Activated T-cell treated with anti-CD3 and anti-CD28 coated beads for 4 hours (primary cell): ENCODE data around the gene CYTIP.

ENCODE experiments used
- DNase-seq: peaks from one replicate; pipeline ENCODE4 v3.0.0-alpha.2; 2020

Gene CYTIP

GRCh38 chr2:157443795-157444640 lies at the start of gene CYTIP:
CYTIP (minus strand) TSS chr2:157444089; CDS start chr2:157444020, 69 bp downstream.
- no peak for DNase-seq

DNA sequence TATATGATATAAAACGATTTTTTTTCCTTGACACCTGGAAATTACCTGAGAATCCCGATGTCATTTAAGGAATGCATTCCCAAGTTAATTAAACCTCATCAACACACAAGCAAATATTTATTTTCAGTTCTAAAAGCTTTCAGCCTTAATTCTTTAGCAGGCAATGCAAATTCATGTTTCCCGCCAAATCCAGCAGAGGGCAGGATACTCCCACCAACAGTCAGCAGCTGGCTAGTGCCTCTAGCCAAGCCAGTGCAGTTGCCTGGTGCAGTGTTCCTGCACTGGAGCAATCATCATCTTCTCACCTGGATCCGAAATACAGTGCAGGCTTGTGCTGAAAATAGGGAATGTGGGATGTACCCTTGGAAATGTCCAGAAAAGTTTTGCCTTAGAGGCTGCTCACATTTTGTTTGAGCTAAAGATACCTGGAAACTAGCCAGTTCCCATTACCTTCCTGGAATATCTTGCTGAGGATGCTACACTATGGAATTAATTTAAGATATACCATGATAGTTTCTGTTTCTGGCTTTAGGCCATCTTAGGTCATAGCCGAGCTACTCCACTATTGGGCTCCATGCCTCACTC lies 48.4 kb upstream of the CYTIP start:
- DNase-seq = peak; percentile 67

DNA sequence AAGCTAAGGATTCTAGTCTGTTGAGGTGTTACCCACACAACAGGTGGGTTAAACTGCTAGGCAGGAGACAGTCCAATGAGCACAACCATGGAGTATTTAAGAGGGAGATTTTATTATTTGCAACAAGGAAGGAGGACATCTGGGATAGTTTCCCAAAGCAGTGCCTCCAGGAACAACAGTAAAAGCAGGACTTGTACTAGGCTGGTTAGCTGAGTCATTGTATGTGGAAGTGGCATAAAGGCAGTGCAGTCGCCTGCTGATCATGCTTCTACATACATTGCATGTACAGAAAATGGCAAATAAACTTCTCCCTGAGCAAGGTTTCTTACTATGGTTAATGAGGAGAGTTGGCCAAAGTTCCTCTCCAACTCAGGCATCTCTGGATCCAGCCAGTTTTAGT lies 46.1 kb upstream of the CYTIP start:
- DNase-seq = no peak

DNA sequence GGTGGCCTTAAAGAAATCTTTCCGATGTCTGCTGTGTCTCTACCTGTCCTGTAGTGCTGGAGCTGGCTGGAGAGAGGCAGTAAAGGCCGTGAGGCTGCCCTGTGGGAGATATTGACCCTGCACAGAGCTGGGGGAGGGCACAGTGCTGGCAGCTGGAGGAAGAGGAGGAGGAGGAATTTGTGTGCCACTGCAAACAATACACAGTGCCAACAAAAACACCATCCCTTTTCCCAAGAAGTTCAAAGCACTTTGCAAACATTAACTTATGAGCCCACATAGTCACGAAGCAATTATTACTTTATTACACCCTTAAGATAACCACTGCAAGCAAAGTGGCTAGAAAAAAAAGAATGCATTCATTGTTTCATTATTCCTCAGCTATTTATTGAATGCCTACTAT lies 45.0 kb upstream of the CYTIP start:
- DNase-seq = no peak

GRCh38 chr2:157487747-157488146 lies 43.9 kb upstream of the CYTIP start:
- no peak for DNase-seq

GRCh38 chr2:157487271-157487610 lies 43.4 kb upstream of the CYTIP start:
- DNase-seq = no peak

DNA sequence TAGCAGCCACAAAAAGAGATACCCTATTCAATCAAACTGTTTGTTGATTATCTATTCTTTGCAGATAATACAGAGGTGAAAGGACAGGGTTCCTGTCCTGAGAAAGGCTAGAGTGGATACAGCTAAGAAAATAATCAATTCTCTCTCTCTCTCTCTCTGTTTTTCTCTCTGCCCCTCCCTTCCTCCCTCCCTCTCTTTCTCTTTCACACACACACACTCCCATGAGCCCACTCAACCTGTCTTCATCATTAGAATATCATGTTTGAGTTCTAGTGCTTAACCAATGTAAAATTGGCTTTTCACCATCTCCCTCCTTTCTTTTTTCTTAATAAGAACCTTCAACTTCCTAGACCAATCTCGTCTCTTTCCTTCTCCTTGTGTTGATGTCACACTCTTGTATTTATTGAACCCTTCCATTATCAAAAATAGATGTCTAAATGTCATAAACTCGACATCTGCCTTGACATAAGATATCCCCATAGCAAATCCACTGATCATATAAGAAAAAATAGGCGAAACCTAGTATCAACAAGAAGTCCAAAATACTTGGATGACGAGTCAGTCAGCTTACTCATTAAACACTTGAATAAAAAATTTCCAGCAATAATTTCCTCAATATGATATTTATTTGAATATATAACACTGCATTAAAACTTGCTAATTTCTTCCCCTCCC lies 42.8 kb upstream of the CYTIP start:
- no peak for DNase-seq

DNA sequence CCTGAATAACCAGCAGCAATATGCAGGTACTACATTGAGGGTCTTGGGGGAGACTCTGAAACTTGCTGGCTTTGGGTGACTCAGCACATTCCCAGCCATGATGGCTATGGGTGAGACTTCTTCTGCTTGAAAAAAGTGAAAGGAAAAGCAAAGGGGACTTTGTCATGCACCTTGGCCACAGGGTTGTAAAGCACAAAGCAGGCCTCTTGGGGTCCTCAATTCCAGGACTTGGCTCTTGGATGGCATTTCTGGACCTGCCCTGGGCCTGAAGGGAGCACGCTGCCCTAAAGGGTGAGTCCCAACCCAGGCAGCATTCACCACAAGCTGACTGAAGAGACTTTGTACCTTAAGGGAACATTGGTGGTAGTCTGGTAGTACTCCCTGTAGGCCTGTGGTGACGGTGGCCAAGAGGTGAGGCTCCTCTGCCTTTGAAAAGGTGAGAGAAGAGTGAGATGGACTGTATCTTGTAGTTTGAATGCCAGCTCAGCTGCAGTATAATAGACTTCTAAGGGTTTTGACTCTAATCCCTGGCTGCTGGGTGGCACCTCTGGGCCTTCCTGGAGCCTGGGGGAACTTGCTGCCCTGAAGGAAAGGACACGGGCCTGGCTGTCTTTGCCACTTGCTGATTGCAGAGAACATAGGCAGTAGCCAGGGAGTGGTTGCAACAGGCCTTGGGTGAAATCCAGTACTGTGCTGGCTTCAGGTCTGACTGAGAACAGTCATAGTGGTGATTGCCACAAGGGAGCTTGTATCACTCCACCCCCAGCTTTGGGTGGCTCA lies 36.5 kb upstream of the CYTIP start:
- no peak for DNase-seq

DNA sequence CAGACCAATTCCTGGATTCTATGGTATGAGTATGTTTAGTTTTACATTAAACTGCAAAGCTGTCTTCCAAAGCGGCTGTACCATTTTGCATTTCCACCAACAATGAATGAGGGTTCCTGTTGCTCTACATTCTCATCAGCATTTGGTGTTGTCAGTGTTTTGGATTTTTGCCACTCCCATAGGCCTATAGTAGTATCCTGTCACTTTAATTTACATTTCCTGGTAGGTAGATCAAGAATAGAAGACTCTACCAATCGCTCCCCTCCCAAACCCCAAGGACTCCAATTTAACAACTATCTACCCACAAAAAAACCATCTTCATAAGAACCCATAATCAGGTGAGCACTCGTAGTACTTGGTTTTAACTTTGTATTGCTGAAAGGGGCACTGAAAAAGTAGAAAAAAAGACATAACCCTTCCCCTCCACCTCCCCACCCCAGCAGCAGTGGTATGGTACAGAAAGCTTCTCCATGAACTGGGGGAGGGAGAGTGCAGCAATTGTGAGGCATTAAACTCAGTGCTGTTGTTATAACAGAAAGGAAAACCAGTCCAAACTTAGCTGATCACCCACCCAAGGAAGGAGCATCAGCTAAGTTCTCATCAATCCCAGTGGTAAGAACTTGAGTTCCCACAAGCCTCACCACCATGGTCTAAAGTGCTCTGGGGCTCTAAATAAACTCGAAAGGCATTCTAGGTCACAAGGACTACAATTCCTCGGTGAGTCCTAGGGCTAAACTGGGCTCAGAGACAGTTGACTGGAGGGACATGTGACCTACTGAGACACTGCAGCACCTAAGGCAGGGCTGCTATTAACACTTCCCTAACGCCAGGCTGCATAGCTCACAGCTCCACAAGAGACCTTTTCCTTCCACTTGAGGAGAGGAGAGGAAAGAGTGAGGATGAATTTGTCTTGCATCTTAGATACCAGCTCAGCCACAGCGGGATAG lies 35.5 kb upstream of the CYTIP start:
- DNase-seq = no peak

GRCh38 chr2:157477919-157478318 lies 34.0 kb upstream of the CYTIP start:
- DNase-seq = no peak

- DNase-seq = no peak
These were observed 33.2 kb upstream of the CYTIP start for GRCh38 chr2:157476953-157477709.

GRCh38 chr2:157475722-157476390 lies 32.0 kb upstream of the CYTIP start:
- DNase-seq = no peak

GRCh38 chr2:157473581-157473980 lies 29.7 kb upstream of the CYTIP start:
- no peak for DNase-seq

DNA sequence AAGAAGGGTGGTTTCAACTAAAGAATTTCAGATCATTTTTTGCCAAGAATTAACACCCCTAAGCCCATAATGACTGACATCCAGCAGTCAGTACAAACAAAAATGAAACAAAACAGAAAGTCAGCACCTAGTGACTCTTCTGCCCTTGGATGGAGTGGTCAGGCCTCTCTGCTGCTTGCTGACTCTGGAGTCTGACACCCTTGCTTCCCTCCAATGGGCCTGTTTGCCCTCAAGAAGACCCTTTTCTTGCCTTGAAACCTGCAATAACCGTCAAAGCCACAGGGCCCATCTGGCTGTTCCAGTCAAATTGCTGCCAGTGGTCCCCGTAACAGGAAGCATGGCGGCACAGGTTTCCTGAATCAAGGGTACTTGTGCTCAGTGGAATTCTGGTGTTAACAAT lies 27.2 kb upstream of the CYTIP start:
- DNase-seq = no peak

DNA sequence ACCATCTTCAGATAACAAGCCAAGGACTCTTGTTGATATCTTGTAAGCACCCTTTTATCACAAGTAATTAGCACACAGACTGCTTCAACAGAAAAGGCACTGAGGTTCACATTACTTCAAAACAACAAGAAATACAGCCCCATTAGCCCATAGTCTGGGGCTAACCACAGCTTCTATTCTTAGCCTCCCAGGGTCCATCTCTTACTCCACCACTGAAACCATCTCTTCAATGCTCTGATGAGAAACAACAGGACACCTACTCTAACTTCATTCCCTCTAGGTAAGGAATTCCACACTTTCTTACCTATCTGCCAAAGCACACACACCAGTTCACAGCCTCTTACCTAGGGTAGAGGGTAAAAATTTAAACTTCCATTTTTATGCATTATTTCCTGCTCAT lies 26.4 kb upstream of the CYTIP start:
- no peak for DNase-seq

GRCh38 chr2:157469726-157470125 lies 25.8 kb upstream of the CYTIP start:
- no peak for DNase-seq

GRCh38 chr2:157468931-157469708 lies 25.2 kb upstream of the CYTIP start:
- no peak for DNase-seq

- no peak for DNase-seq
These were observed 22.9 kb upstream of the CYTIP start for GRCh38 chr2:157466764-157467163.

DNA sequence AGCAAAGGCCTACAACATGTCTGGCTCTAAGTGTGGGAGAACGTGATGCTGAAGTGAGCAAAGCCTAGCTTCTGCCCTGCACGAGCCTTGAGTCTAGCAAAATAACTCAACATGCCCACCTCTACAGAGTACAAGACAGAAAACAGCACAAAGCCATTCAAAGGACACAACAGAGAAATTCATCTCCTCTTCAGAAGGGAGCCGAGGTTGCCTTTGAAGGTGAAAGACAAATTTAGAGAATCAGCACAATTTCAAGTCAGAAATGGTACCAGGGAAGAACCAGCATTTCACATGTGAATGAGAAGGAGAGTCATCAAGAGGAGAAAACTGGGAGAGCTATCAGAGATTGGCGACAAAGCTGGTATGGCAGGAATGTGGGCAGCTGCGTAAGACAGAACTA lies 21.7 kb upstream of the CYTIP start:
- DNase-seq = no peak

GRCh38 chr2:157463002-157463401 lies 19.1 kb upstream of the CYTIP start:
- no peak for DNase-seq
